Stimulated activated naive CD8-positive, alpha-beta T cell treated with anti-CD3 and anti-CD28 coated beads, Interleukin-15, amount 100 ng/mL, for 72 hours (primary cell): ENCODE measurements around the gene LOXL1.
A peak's percentile ranks its signal among the peaks of the same experiment; 100 is the strongest.
"Not testable (repeated sequence)": the region's sequence is repeated elsewhere in the genome, so short reads cannot be mapped to it uniquely, and the experiment has no call there.

Experiments
- ATAC-seq: fragments of 150-1000 bp; cut with Tn5 transposase; 2 replicates; pipeline ENCODE4 v1.10.0; 2021; ENCODE audit warnings: mild to moderate bottlenecking, moderate library complexity
- DNase-seq, 2 donors: peaks; one replicate each; pipeline ENCODE4 v3.0.0; 2021 to 2022
- H3K27ac Mint-ChIP-seq, 2 donors: one replicate each; pipeline ENCODE4 v1.8.0; 2022; ENCODE audit warnings: mild to moderate bottlenecking in 2 of 2, mixed read lengths in 2 of 2, moderate library complexity in 2 of 2
- H3K27me3 Mint-ChIP-seq: one replicate; pipeline ENCODE4 v1.8.0; 2022; ENCODE audit warnings: mixed read lengths
- H3K4me1 Mint-ChIP-seq: one replicate; pipeline ENCODE4 v1.8.0; 2022; ENCODE audit warnings: mild to moderate bottlenecking, mixed read lengths
- H3K4me3 Mint-ChIP-seq, 2 donors: one replicate each; pipeline ENCODE4 v1.8.0; 2022; ENCODE audit warnings: mild to moderate bottlenecking in 2 of 2, mixed read lengths in 2 of 2, moderate library complexity in 1 of 2
- H3K9me3 Mint-ChIP-seq, 2 donors: one replicate each; pipeline ENCODE4 v1.8.0; 2022; ENCODE audit warnings: mixed read lengths in 2 of 2

LOXL1 gene

GRCh38 chr15:73960472-73961070 lies 34.3 kb downstream of the LOXL1 start:
- not testable (repeated sequence) for DNase-seq, H3K27ac Mint-ChIP-seq, H3K27me3 Mint-ChIP-seq, H3K9me3 Mint-ChIP-seq, ATAC-seq, H3K4me3 Mint-ChIP-seq
- H3K4me1 Mint-ChIP-seq: peaks cover 31% of the 10 kb centered on the region

- no peaks in the 10 kb centered on the region for H3K9me3 Mint-ChIP-seq
- no peak overlapping the region for H3K27ac Mint-ChIP-seq
- DNase-seq (no peak), ATAC-seq (no peak)
- peaks cover 39% of the 10 kb centered on the region for H3K4me1 Mint-ChIP-seq
- no peaks in the 10 kb centered on the region for H3K27me3 Mint-ChIP-seq
- no peak overlapping the region for H3K4me3 Mint-ChIP-seq
Measured at GRCh38 chr15:73962433-73962832, 36.2 kb downstream of the LOXL1 start.

GRCh38 chr15:73964736-73965093 lies 38.5 kb downstream of the LOXL1 start:
- Mint-ChIP-seq H3K27ac (peak overlapping the region; percentile 88 to 89), H3K4me3 (peak overlapping the region; percentile 85 to 86), H3K27me3 (no peaks in the 10 kb centered on the region), H3K9me3 (no peaks in the 10 kb centered on the region), H3K4me1 (peaks cover 28% of the 10 kb centered on the region)
- DNase-seq: peak; percentile 86 to 87
- ATAC-seq: peak; percentile 92

GRCh38 chr15:73965094-73965757 lies 39.0 kb downstream of the LOXL1 start:
- Mint-ChIP-seq H3K27me3 (no peaks in the 10 kb centered on the region), H3K4me1 (peaks cover 25% of the 10 kb centered on the region), H3K27ac (peak overlapping the region; percentile 88 to 89), H3K4me3 (peak overlapping the region; percentile 85 to 86), H3K9me3 (no peaks in the 10 kb centered on the region)
- DNase-seq (peak; percentile 42 to 55), ATAC-seq (peak; percentile 70)

- Mint-ChIP-seq H3K9me3 (no peaks in the 10 kb centered on the region), H3K27me3 (no peaks in the 10 kb centered on the region), H3K4me1 (peaks cover 25% of the 10 kb centered on the region), H3K4me3 (peak overlapping the region; percentile 85 to 86), H3K27ac (peak overlapping the region; percentile 85 to 89)
- no peak for DNase-seq
- peak; percentile 73 for ATAC-seq
Measured at GRCh38 chr15:73965758-73966113, 39.5 kb downstream of the LOXL1 start.

GRCh38 chr15:73968461-73968860 lies 42.2 kb downstream of the LOXL1 start:
- Mint-ChIP-seq H3K9me3 (no peaks in the 10 kb centered on the region), H3K27ac (no peak overlapping the region), H3K4me3 (no peak overlapping the region), H3K4me1 (peaks cover 35% of the 10 kb centered on the region), H3K27me3 (no peaks in the 10 kb centered on the region)
- ATAC-seq (no peak), DNase-seq (no peak)

- Mint-ChIP-seq H3K27me3 (no peaks in the 10 kb centered on the region), H3K27ac (no peak overlapping the region), H3K4me1 (peaks cover 39% of the 10 kb centered on the region), H3K4me3 (no peak overlapping the region), H3K9me3 (peaks cover 0 to under 1% of the 10 kb centered on the region in 2 donors)
- ATAC-seq: no peak
- no peak for DNase-seq
Measured at GRCh38 chr15:73969151-73969759, 43.0 kb downstream of the LOXL1 start.

- H3K27ac Mint-ChIP-seq: no peak overlapping the region
- DNase-seq (peak; percentile 82 to 84), ATAC-seq (peak; percentile 86)
- peaks cover 39% of the 10 kb centered on the region for H3K4me1 Mint-ChIP-seq
- H3K27me3 Mint-ChIP-seq: peaks cover 7% of the 10 kb centered on the region
- H3K4me3 Mint-ChIP-seq: peak overlapping the region; percentile 45 to 70
- peaks cover 0 to 10% of the 10 kb centered on the region in 2 donors for H3K9me3 Mint-ChIP-seq
Measured at GRCh38 chr15:73972984-73973682, 46.9 kb downstream of the LOXL1 start.

- peak overlapping the region in 1 of 2 donors; percentile 70 for H3K4me3 Mint-ChIP-seq
- not testable (repeated sequence) for H3K27me3 Mint-ChIP-seq, DNase-seq, H3K27ac Mint-ChIP-seq, ATAC-seq
- peaks cover 0 to 10% of the 10 kb centered on the region in 2 donors for H3K9me3 Mint-ChIP-seq
- peaks cover 41% of the 10 kb centered on the region for H3K4me1 Mint-ChIP-seq
Measured at GRCh38 chr15:73973683-73974200, 47.5 kb downstream of the LOXL1 start.

- ATAC-seq (peak; percentile 71), DNase-seq (peak in 1 of 2 donors; percentile 68)
- Mint-ChIP-seq H3K4me3 (peak overlapping the region; percentile 59), H3K27ac (peak overlapping the region; percentile 27 to 46), H3K4me1 (peaks cover 51% of the 10 kb centered on the region), H3K9me3 (peaks cover 0 to 10% of the 10 kb centered on the region in 2 donors)
- not testable (repeated sequence) for H3K27me3 Mint-ChIP-seq
Measured at GRCh38 chr15:73975440-73976125, 49.3 kb downstream of the LOXL1 start.

- Mint-ChIP-seq H3K27ac (no peak overlapping the region), H3K4me1 (peaks cover 72% of the 10 kb centered on the region), H3K9me3 (peaks cover 0 to 10% of the 10 kb centered on the region in 2 donors), H3K4me3 (no peak overlapping the region), H3K27me3 (peaks cover 7% of the 10 kb centered on the region)
- ATAC-seq (no peak), DNase-seq (no peak)
Measured at GRCh38 chr15:73978896-73979295, 52.6 kb downstream of the LOXL1 start.

- Mint-ChIP-seq H3K27me3 (peaks cover 7% of the 10 kb centered on the region), H3K4me1 (peaks cover 72% of the 10 kb centered on the region), H3K4me3 (no peak overlapping the region), H3K9me3 (peaks cover 0 to 6% of the 10 kb centered on the region in 2 donors), H3K27ac (no peak overlapping the region)
- DNase-seq (no peak), ATAC-seq (no peak)
Measured at GRCh38 chr15:73979636-73980035, 53.4 kb downstream of the LOXL1 start.

GRCh38 chr15:73981761-73982221 lies 55.5 kb downstream of the LOXL1 start:
- H3K27ac Mint-ChIP-seq: peak overlapping the region; percentile 95 to 96
- peak overlapping the region; percentile 69 to 71 for H3K4me3 Mint-ChIP-seq
- ATAC-seq (peak; percentile 27), DNase-seq (no peak)
- H3K4me1 Mint-ChIP-seq: peaks cover 72% of the 10 kb centered on the region
- H3K27me3 Mint-ChIP-seq: no peaks in the 10 kb centered on the region
- H3K9me3 Mint-ChIP-seq: no peaks in the 10 kb centered on the region

GRCh38 chr15:73982222-73982962 lies 56.1 kb downstream of the LOXL1 start:
- Mint-ChIP-seq H3K27me3 (no peaks in the 10 kb centered on the region), H3K4me3 (peak overlapping the region; percentile 69 to 71), H3K27ac (peak overlapping the region; percentile 95 to 96), H3K9me3 (no peaks in the 10 kb centered on the region), H3K4me1 (peaks cover 75% of the 10 kb centered on the region)
- DNase-seq (peak in 1 of 2 donors; percentile 57), ATAC-seq (peak; percentile 92)
